Gastrocnemius medialis (tissue), 4 donors: ENCODE results near the gene ATE1.

ENCODE experiments used
- CTCF ChIP-seq, 5 experiments: fragments of 450-650 bp in 3 of 5; fragments of 200-600 bp in 2 of 5; sonication (generic) in 2 of 5; IDR thresholded peaks in 4 of 5; conservative IDR thresholded peaks in 1 of 5; 1 replicate in 4 of 5; 2 replicates in 1 of 5; pipeline ENCODE4 v1.5.1; 2016 to 2019; ENCODE audit warnings: antibody characterized with exemption in 5 of 5, mild to moderate bottlenecking in 3 of 5, moderate library complexity in 3 of 5
- POLR2A ChIP-seq, 2 donors: fragments of 450-650 bp; IDR thresholded peaks; one replicate each; pipeline ENCODE4 v1.6.1; 2017; ENCODE audit warnings: antibody characterized with exemption in 2 of 2, mild to moderate bottlenecking in 2 of 2, moderate library complexity in 2 of 2

DNA sequence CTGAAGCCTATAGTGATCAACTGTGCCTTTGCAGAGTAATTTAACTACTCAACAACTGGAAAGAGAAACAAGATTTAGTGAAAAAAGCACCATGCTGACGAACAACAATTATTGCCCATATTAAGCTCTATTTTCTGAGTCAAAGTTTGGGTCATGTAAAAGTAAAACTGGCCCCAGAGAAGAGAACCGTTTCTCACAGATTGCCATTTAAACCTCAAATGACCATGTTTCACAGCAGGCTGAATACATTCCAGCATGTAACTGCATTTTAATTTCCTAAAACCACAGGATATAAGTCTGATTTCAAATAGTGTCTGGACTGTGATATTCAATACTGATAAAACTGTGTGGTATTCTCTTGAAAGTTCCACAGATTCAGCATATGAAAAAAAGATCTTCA, 140.7 kb downstream of the ATE1 start:
- TF ChIP-seq CTCF (IDR thresholded peaks at IDR 0.05 in 4 of 5, conservative IDR thresholded peaks at IDR 0.05 in 1 of 5) (no peak), POLR2A (IDR thresholded peaks at IDR 0.05) (no peak)
